K562 (cell line): ENCODE measurements around the gene GATAD2B. TPM values are rescaled to one million over a fixed set of nuclear protein-coding genes. Genes with fewer than 3 reads are reported as not detected.

Experiments
- ATAC-seq: fragments of 200-7000 bp; cut with Tn5 transposase; 3 replicates; pipeline ENCODE4 v1.9.1; 2020; ENCODE audit warnings: moderate library complexity
- BruUV-seq: library from RNA; stranded (reverse); fragments of 400-500 nt; replicated peaks from 2 replicates; lab custom pipeline; 2021; lab: Mats Ljungman, UMichigan
- CTCF ChIA-PET: fragments of 300-600 bp; formaldehyde crosslinking; extraction: SDS; loops from one replicate; lab custom pipeline; 2021; ENCODE audit warnings: low intra/inter-chr PET ratio; lab: Yijun Ruan, JAX
- POLR2A ChIA-PET: fragments of 300-600, 350-650 bp; sonication (Branson Sonifier 250); formaldehyde crosslinking; extraction: SDS; loops from one replicate; lab custom pipeline; 2021; ENCODE audit warnings: antibody characterized with exemption, inconsistent platforms; lab: Yijun Ruan, JAX
- DNase-seq, 4 experiments: peaks; one replicate each; pipeline versions ENCODE4 v3.0.0 to v3.0.0-alpha.2; 2011 to 2018; ENCODE audit warnings: low spot score in 3 of 4, mixed read lengths in 3 of 4; ENCODE audit errors: extremely low read depth in 1 of 4
- FAIRE-seq: peaks from 2 replicates; lab custom pipeline; 2011; peaks lifted over from hg19 to GRCh38; lab: Jason Lieb, UNC
- H2AFZ ChIP-seq: 2 replicates; pipeline ENCODE4 v1.6.0; 2011; ENCODE audit warnings: low read depth, low read length, control low read depth, inconsistent platforms
- H3K27ac ChIP-seq: fragments of 200-600 bp; 3 replicates; pipeline ENCODE4 v1.8.0; 2011; ENCODE audit warnings: low read depth, mild to moderate bottlenecking, control low read depth, inconsistent platforms, low read length, moderate library complexity, mixed read lengths; ENCODE audit errors: extremely low read depth
- H3K27me3 ChIP-seq, 2 experiments: fragments of 300-600 bp in 1 of 2; 2 replicates in 1 of 2; 3 replicates in 1 of 2; pipeline versions ENCODE4 v1.6.0 to v1.8.0; 2011; ENCODE audit warnings: inconsistent platforms in 2 of 2, low read length in 2 of 2, mild to moderate bottlenecking in 1 of 2, mixed read lengths in 1 of 2, moderate library complexity in 1 of 2; ENCODE audit not compliant: control insufficient read depth in 2 of 2, insufficient read depth in 2 of 2
- H3K36me3 ChIP-seq: fragments of 300-600 bp; 3 replicates; pipeline ENCODE4 v1.8.0; 2011; ENCODE audit warnings: mild to moderate bottlenecking, low read length, inconsistent platforms; ENCODE audit not compliant: control insufficient read depth, insufficient read depth
- H3K4me1 ChIP-seq, 2 experiments: fragments of 200-600 bp in 1 of 2; replicated peaks in 1 of 2; 2 replicates in 1 of 2; 3 replicates in 1 of 2; pipeline versions ENCODE4 v1.5.1 to v1.8.0; 2011; ENCODE audit warnings: inconsistent platforms in 2 of 2, low read length in 2 of 2, mild to moderate bottlenecking in 1 of 2, mixed read lengths in 1 of 2, moderate library complexity in 1 of 2; ENCODE audit not compliant: control insufficient read depth in 2 of 2, insufficient read depth in 2 of 2
- H3K4me2 ChIP-seq: 2 replicates; pipeline ENCODE4 v1.6.1; 2011; ENCODE audit warnings: low read length, control low read depth, inconsistent platforms, mixed read lengths; ENCODE audit not compliant: insufficient read depth
- H3K4me3 ChIP-seq: fragments of 200-600 bp; sonication (generic), shearing (Covaris generic); 2 replicates; pipeline ENCODE4 v1.5.1; 2016; ENCODE audit warnings: control low read depth, inconsistent platforms
- H3K79me2 ChIP-seq: fragments of 200-600 bp; 3 replicates; pipeline ENCODE4 v1.8.0; 2011; ENCODE audit warnings: low read length, inconsistent platforms; ENCODE audit not compliant: control insufficient read depth, insufficient read depth
- H3K9ac ChIP-seq, 2 experiments: 2 replicates each; pipeline versions ENCODE4 v1.6.0 to v1.6.1; 2011; ENCODE audit warnings: low read depth in 2 of 2, low read length in 2 of 2, control low read depth in 1 of 2, inconsistent platforms in 1 of 2, mild to moderate bottlenecking in 1 of 2, mixed read lengths in 1 of 2; ENCODE audit not compliant: insufficient read depth in 1 of 2
- H3K9me1 ChIP-seq: one replicate; pipeline ENCODE4 v1.6.0; 2011; ENCODE audit warnings: inconsistent platforms, mild to moderate bottlenecking, low read length, moderate library complexity; ENCODE audit not compliant: control insufficient read depth, insufficient read depth
- H3K9me3 ChIP-seq: replicated peaks from 2 replicates; pipeline ENCODE4 v1.5.1; 2011; ENCODE audit warnings: low read depth, low read length, inconsistent platforms; ENCODE audit not compliant: control insufficient read depth, insufficient read depth
- H4K20me1 ChIP-seq: replicated peaks from 2 replicates; pipeline ENCODE4 v1.6.1; 2011; ENCODE audit warnings: low read length, inconsistent platforms, mixed read lengths; ENCODE audit not compliant: control insufficient read depth, insufficient read depth
- CBX2 ChIP-seq: fragments of 200-600 bp; sonication (generic); IDR thresholded peaks from one replicate; pipeline ENCODE4 v1.6.1; 2012; ENCODE audit warnings: mild to moderate bottlenecking, low read length, inconsistent platforms; ENCODE audit not compliant: insufficient read depth, poor library complexity, severe bottlenecking
- JUN ChIP-seq, 2 experiments: sonication (generic) in 1 of 2; formaldehyde crosslinking in 1 of 2; IDR thresholded peaks; 2 replicates each; pipeline versions ENCODE4 v1.6.1 to v1.8.0; 2012 to 2022; ENCODE audit warnings: borderline replicate concordance in 2 of 2, mild to moderate bottlenecking in 2 of 2, improper control_type of control experiment in 1 of 2, low read depth in 1 of 2, low read length in 1 of 2, missing genetic modification reagents in 1 of 2
- SMARCE1 ChIP-seq: fragments of 450-650 bp; IDR thresholded peaks from 2 replicates; pipeline ENCODE4 v1.7.1; 2016; ENCODE audit warnings: mild to moderate bottlenecking
- TCFL5 ChIP-seq: fragments of 250-450 bp; sonication (Bioruptor Pico); conservative IDR thresholded peaks from 2 replicates; pipeline ENCODE4 v1.6.1; 2021; ENCODE audit warnings: mild to moderate bottlenecking, moderate library complexity, matching md5 sums
- TEAD4 ChIP-seq, 2 experiments: sonication (generic) in 1 of 2; formaldehyde crosslinking in 1 of 2; IDR thresholded peaks; 2 replicates each; pipeline versions ENCODE4 v1.6.1 to v1.8.0; 2012 to 2022; ENCODE audit warnings: borderline replicate concordance in 1 of 2, inconsistent platforms in 1 of 2, low read length in 1 of 2, mild to moderate bottlenecking in 1 of 2, missing genetic modification reagents in 1 of 2
- XRCC5 ChIP-seq: fragments of 200-400 bp; formaldehyde crosslinking; IDR thresholded peaks from 2 replicates; pipeline ENCODE4 v1.6.1; 2017; ENCODE audit warnings: low read depth, mild to moderate bottlenecking, low read length
- ZNF253 ChIP-seq: fragments of 250-450 bp; sonication (Bioruptor Pico); conservative IDR thresholded peaks from 2 replicates; pipeline ENCODE4 v1.6.1; 2021; ENCODE audit warnings: mild to moderate bottlenecking
- ZNF3 ChIP-seq: fragments of 250-450 bp; sonication (Bioruptor Pico); IDR thresholded peaks from 2 replicates; pipeline ENCODE4 v1.5.0; 2021; ENCODE audit warnings: mild to moderate bottlenecking, moderate library complexity
- WGBS: fragments of 100-300 bp; shearing (Covaris generic); methylation state at CpG from one replicate; pipeline ENCODE4 v1.1.6; 2016; ENCODE audit warnings: low coverage, mixed read lengths; ENCODE audit not compliant: insufficient coverage; ENCODE audit errors: missing lambda C conversion rate; 5-methylcytosine and 5-hydroxymethylcytosine counted together
- in situ Hi-C: fragments of 300-500 bp; cut with MboI; formaldehyde crosslinking; loops from 4 replicates; pipeline ENCODE4 v1.15.0; 2018; ENCODE audit warnings: inconsistent platforms, mixed read lengths
- intact Hi-C: fragments of 100-400 bp; cut with micrococcal nuclease; formaldehyde crosslinking; loops from 2 replicates; pipeline ENCODE4 v1.14.2; 2022
- polyA plus RNA-seq, 8 experiments: library from polyadenylated mRNA; depleted of rRNA in 4 of 8; stranded (reverse) in 5 of 8; unstranded in 3 of 8; fragments of >200 nt; fragmentation: Nextera tagmentation in 2 of 8; fragmentation: Illumina TruSeq in 1 of 8; extraction: Ambion mirVana in 2 of 8; extraction: Trizol in 1 of 8; gene quantifications; 2 replicates each; pipeline versions ENCODE4 v1.2.1 to v1.2.3, GENCODE V29; 2011 to 2014; ENCODE audit warnings: inconsistent platforms in 1 of 8, missing spikeins in 1 of 8
- total RNA-seq, 7 experiments: library from RNA; depleted of rRNA in 6 of 7; stranded (reverse); fragments of >200 nt in 6 of 7; fragmentation: Illumina TruSeq in 2 of 7; extraction: Trizol in 2 of 7; gene quantifications; 2 replicates each; pipeline versions ENCODE4 v1.2.1 to v1.2.3, GENCODE V29; 2011 to 2021; ENCODE audit warnings: low replicate concordance in 1 of 7
- TF ChIP-seq, protein P1 (sequence below): sonication (generic); formaldehyde crosslinking; IDR thresholded peaks from 2 replicates; pipeline ENCODE4 v1.8.0; 2022; ENCODE audit warnings: mild to moderate bottlenecking, missing genetic modification reagents
- TF ChIP-seq, protein P2 (sequence below), 2 experiments: fragments of 450-650 bp; formaldehyde crosslinking in 1 of 2; IDR thresholded peaks; 2 replicates each; pipeline versions ENCODE4 v1.4.0 to v1.6.1; 2014 to 2020; ENCODE audit warnings: mild to moderate bottlenecking in 2 of 2, borderline replicate concordance in 1 of 2, low read depth in 1 of 2

The GATAD2B gene
- total and polyA plus RNA-seq, 9 of the 15 experiments (the other 6 are each of a cell fraction or from before 2014, with no cell fraction given) = 1.5 to 40.2 (median 4.9) TPM

DNA sequence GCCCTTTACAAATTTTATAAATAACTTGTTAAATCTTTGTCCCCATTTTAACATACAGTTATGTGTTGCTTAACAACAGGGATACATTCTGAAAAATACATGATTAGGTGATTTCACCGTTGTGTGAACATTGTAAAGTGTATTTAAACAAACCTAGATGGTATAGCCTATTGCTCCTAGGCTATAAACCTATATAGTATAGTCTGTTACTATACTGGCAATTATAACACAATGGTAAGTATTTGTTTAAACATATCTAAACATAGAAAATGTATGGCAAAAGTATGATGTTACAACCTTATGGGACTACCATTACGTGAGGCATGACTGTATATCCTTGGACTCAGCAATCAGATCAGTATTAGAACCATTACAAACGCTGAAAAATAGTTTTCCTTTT lies 36.6 kb downstream of the GATAD2B start:
- Histone ChIP-seq H3K4me2 (no peak overlapping the region), H3K4me1 (peaks cover 10 to 40% of the 10 kb centered on the region in 2 experiments), H3K4me3 (no peak overlapping the region), H3K79me2 (peaks cover 82% of the 10 kb centered on the region), H3K27ac (no peak overlapping the region), H3K9me3 (no peaks in the 10 kb centered on the region), H3K9me1 (peaks cover 5% of the 10 kb centered on the region), H4K20me1 (peaks cover 19% of the 10 kb centered on the region), H3K27me3 (no peaks in the 10 kb centered on the region), H3K36me3 (peaks cover 9% of the 10 kb centered on the region; the same call in 2 of the 3 replicates), H2AFZ (no peak overlapping the region), H3K9ac (no peak overlapping the region)
- 69% methylated on average over 3 of the region's 3 CpGs for WGBS
- no peak for FAIRE-seq
- DNase-seq = no peak
- no peak for ATAC-seq
- ChIA-PET CTCF (no interaction called here), POLR2A (interaction anchor here (1.9 kb wide), 1 partner anchor 17 kb away, joined by 6 read pairs; no protein-coding TSS in a partner anchor)
- no TSS peak for BruUV-seq
- in situ Hi-C loops = no loop called here
- intact Hi-C loops = no loop called here
- TF ChIP-seq ZNF3 (CRISPR knock-in tag) = no peak
- no peak for TF ChIP-seq XRCC5
- TF ChIP-seq SMARCE1 = no peak
- TF ChIP-seq ZNF253 (CRISPR knock-in tag) = no peak
- TF ChIP-seq, protein P1, sequence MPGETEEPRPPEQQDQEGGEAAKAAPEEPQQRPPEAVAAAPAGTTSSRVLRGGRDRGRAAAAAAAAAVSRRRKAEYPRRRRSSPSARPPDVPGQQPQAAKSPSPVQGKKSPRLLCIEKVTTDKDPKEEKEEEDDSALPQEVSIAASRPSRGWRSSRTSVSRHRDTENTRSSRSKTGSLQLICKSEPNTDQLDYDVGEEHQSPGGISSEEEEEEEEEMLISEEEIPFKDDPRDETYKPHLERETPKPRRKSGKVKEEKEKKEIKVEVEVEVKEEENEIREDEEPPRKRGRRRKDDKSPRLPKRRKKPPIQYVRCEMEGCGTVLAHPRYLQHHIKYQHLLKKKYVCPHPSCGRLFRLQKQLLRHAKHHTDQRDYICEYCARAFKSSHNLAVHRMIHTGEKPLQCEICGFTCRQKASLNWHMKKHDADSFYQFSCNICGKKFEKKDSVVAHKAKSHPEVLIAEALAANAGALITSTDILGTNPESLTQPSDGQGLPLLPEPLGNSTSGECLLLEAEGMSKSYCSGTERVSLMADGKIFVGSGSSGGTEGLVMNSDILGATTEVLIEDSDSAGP = no peak
- no peak for TF ChIP-seq TEAD4 (IDR thresholded peaks at IDR 0.05; ENCODE audit: low read length)
- TF ChIP-seq TEAD4 (CRISPR knock-in tag; IDR thresholded peaks at IDR 0.05; ENCODE audit: borderline replicate concordance) = no peak
- no peak for TF ChIP-seq TCFL5 (CRISPR knock-in tag)
- TF ChIP-seq CBX2 = no peak
- no peak for TF ChIP-seq JUN (IDR thresholded peaks at IDR 0.05; ENCODE audit: borderline replicate concordance, low read depth, low read length)
- TF ChIP-seq JUN (CRISPR knock-in tag; IDR thresholded peaks at IDR 0.05; ENCODE audit: borderline replicate concordance) = no peak
- TF ChIP-seq, protein P2, sequence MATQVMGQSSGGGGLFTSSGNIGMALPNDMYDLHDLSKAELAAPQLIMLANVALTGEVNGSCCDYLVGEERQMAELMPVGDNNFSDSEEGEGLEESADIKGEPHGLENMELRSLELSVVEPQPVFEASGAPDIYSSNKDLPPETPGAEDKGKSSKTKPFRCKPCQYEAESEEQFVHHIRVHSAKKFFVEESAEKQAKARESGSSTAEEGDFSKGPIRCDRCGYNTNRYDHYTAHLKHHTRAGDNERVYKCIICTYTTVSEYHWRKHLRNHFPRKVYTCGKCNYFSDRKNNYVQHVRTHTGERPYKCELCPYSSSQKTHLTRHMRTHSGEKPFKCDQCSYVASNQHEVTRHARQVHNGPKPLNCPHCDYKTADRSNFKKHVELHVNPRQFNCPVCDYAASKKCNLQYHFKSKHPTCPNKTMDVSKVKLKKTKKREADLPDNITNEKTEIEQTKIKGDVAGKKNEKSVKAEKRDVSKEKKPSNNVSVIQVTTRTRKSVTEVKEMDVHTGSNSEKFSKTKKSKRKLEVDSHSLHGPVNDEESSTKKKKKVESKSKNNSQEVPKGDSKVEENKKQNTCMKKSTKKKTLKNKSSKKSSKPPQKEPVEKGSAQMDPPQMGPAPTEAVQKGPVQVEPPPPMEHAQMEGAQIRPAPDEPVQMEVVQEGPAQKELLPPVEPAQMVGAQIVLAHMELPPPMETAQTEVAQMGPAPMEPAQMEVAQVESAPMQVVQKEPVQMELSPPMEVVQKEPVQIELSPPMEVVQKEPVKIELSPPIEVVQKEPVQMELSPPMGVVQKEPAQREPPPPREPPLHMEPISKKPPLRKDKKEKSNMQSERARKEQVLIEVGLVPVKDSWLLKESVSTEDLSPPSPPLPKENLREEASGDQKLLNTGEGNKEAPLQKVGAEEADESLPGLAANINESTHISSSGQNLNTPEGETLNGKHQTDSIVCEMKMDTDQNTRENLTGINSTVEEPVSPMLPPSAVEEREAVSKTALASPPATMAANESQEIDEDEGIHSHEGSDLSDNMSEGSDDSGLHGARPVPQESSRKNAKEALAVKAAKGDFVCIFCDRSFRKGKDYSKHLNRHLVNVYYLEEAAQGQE (IDR thresholded peaks at IDR 0.05; ENCODE audit: borderline replicate concordance) = no peak
- TF ChIP-seq, protein P2 (CRISPR knock-in tag; IDR thresholded peaks at IDR 0.05; ENCODE audit: low read depth) = no peak
